BLaER1 treated with 17β-estradiol and CSF1 and Interleukin-3, amounts not matched to agents 10 nM and 100 nM (cell line): ENCODE measurements around the gene KCTD19.

Experiments
- H3K27ac ChIP-seq, 11 experiments: shearing (Covaris generic); formaldehyde crosslinking; 2 replicates each; pipeline ENCODE4 v1.8.1; 2022
- H3K27me3 ChIP-seq, 11 experiments: shearing (Covaris generic); formaldehyde crosslinking; 2 replicates each; pipeline ENCODE4 v1.8.1; 2022
- H3K36me3 ChIP-seq, 11 experiments: shearing (Covaris generic); formaldehyde crosslinking; 2 replicates each; pipeline ENCODE4 v1.8.1; 2022
- H3K4me1 ChIP-seq, 10 experiments: shearing (Covaris generic); formaldehyde crosslinking; 2 replicates each; pipeline ENCODE4 v1.8.1; 2022
- H3K4me2 ChIP-seq, 11 experiments: shearing (Covaris generic); formaldehyde crosslinking; 2 replicates each; pipeline ENCODE4 v1.8.1; 2022
- H3K4me3 ChIP-seq, 10 experiments: shearing (Covaris generic); formaldehyde crosslinking; 2 replicates each; pipeline ENCODE4 v1.8.1; 2022
- H3K9ac ChIP-seq, 11 experiments: shearing (Covaris generic); formaldehyde crosslinking; 2 replicates each; pipeline ENCODE4 v1.8.1; 2022
- H3K9me3 ChIP-seq, 11 experiments: shearing (Covaris generic); formaldehyde crosslinking; replicated peaks in 1 of 11; 2 replicates each; pipeline ENCODE4 v1.8.1; 2022
- H4K20me1 ChIP-seq, 11 experiments: shearing (Covaris generic); formaldehyde crosslinking; 2 replicates each; pipeline ENCODE4 v1.8.1; 2022
- Cebpa-rat ChIP-seq, 11 experiments: shearing (Covaris generic); IDR thresholded peaks; 2 replicates each; pipeline ENCODE4 v1.8.1; 2022

The KCTD19 gene

GRCh38 chr16:67277294-67277998, 49.1 kb downstream of the KCTD19 start:
- Histone ChIP-seq H3K9me3 (no peaks in the 10 kb centered on the region), H3K36me3 (peaks cover 0 to 20% (median 4%) of the 10 kb centered on the region in 11 experiments; a peak in 7 of 22 replicates), H4K20me1 (peaks cover 0 to 10% (median 0%) of the 10 kb centered on the region in 11 experiments; a peak in 1 of 22 replicates), H3K27ac (peak overlapping the region in 7 of 11 experiments; percentile 2 to 77 (median 44); a peak in 7 of 22 replicates), H3K4me1 (peaks cover 16 to 33% (median 24%) of the 10 kb centered on the region in 10 experiments), H3K4me2 (peak overlapping the region; percentile 86 to 99 (median 97)), H3K4me3 (peak overlapping the region in 2 of 10 experiments; percentile 61 to 63; a peak in 3 of 20 replicates), H3K27me3 (peaks cover 0 to 5% (median 0%) of the 10 kb centered on the region in 11 experiments; a peak in 1 of 22 replicates), H3K9ac (peak overlapping the region; percentile 0 to 83 (median 76); a peak in 15 of 22 replicates)
- TF ChIP-seq Cebpa-rat (IDR thresholded peaks at IDR 0.05), result no peak

- no peak for TF ChIP-seq Cebpa-rat (IDR thresholded peaks at IDR 0.05)
- Histone ChIP-seq H3K27ac (no peak overlapping the region), H3K4me2 (no peak overlapping the region), H3K4me3 (no peak overlapping the region), H3K9me3 (no peaks in the 10 kb centered on the region), H4K20me1 (peaks cover 0 to 10% (median 0%) of the 10 kb centered on the region in 11 experiments; a peak in 2 of 22 replicates), H3K9ac (no peak overlapping the region), H3K36me3 (peaks cover 0 to 20% (median 4%) of the 10 kb centered on the region in 11 experiments; a peak in 7 of 22 replicates), H3K4me1 (peaks cover 16 to 33% (median 24%) of the 10 kb centered on the region in 10 experiments), H3K27me3 (peaks cover 0 to 5% (median 0%) of the 10 kb centered on the region in 11 experiments; a peak in 1 of 22 replicates)
Observed at GRCh38 chr16:67275321-67275720, 51.2 kb downstream of the KCTD19 start.

- no peak overlapping the region for H3K27ac ChIP-seq
- no peaks in the 10 kb centered on the region for H3K27me3 ChIP-seq
- H3K4me1 ChIP-seq, result peaks cover 0 to 16% (median 2%) of the 10 kb centered on the region in 10 experiments; a peak in 8 of 20 replicates
- H3K36me3 ChIP-seq, result peaks cover 0 to 9% (median 2%) of the 10 kb centered on the region in 11 experiments; a peak in 5 of 22 replicates
- no peak for TF ChIP-seq Cebpa-rat (IDR thresholded peaks at IDR 0.05)
- H3K4me3 ChIP-seq, result no peak overlapping the region
- H3K4me2 ChIP-seq, result no peak overlapping the region
- H3K9me3 ChIP-seq, result no peaks in the 10 kb centered on the region
- H3K9ac ChIP-seq, result no peak overlapping the region
- H4K20me1 ChIP-seq, result peaks cover 0 to 4% (median 0%) of the 10 kb centered on the region in 11 experiments; a peak in 1 of 22 replicates
Observed at GRCh38 chr16:67271446-67271845, 55.1 kb downstream of the KCTD19 start.

- Histone ChIP-seq H3K27me3 (no peaks in the 10 kb centered on the region), H3K4me1 (peaks cover 0 to 14% (median 4%) of the 10 kb centered on the region in 10 experiments; a peak in 15 of 20 replicates), H4K20me1 (peaks cover 0 to 4% (median 0%) of the 10 kb centered on the region in 11 experiments; a peak in 1 of 22 replicates), H3K9me3 (no peaks in the 10 kb centered on the region), H3K9ac (no peak overlapping the region), H3K27ac (no peak overlapping the region), H3K36me3 (peaks cover 0 to 4% (median 0%) of the 10 kb centered on the region in 11 experiments; a peak in 2 of 22 replicates), H3K4me3 (no peak overlapping the region), H3K4me2 (no peak overlapping the region)
- TF ChIP-seq Cebpa-rat (IDR thresholded peaks at IDR 0.05), result no peak
Observed at GRCh38 chr16:67270931-67271338, 55.6 kb downstream of the KCTD19 start.

- no peaks in the 10 kb centered on the region for H3K27me3 ChIP-seq
- no peak overlapping the region for H3K4me2 ChIP-seq
- peaks cover 0 to 4% (median 0%) of the 10 kb centered on the region in 11 experiments; a peak in 2 of 22 replicates for H4K20me1 ChIP-seq
- H3K4me1 ChIP-seq, result peaks cover 3 to 20% (median 11%) of the 10 kb centered on the region in 10 experiments; a peak in 18 of 20 replicates
- H3K4me3 ChIP-seq, result no peak overlapping the region
- TF ChIP-seq Cebpa-rat (IDR thresholded peaks at IDR 0.05), result no peak
- no peak overlapping the region for H3K9ac ChIP-seq
- no peaks in the 10 kb centered on the region for H3K9me3 ChIP-seq
- no peaks in the 10 kb centered on the region for H3K36me3 ChIP-seq
- H3K27ac ChIP-seq, result no peak overlapping the region
Observed at GRCh38 chr16:67269766-67270165, 56.8 kb downstream of the KCTD19 start.

GRCh38 chr16:67268136-67268579, 58.4 kb downstream of the KCTD19 start:
- Histone ChIP-seq H3K27ac (no peak overlapping the region), H3K4me3 (no peak overlapping the region), H4K20me1 (peaks cover 0 to 4% (median 0%) of the 10 kb centered on the region in 11 experiments; a peak in 2 of 22 replicates), H3K4me1 (peaks cover 12 to 27% (median 17%) of the 10 kb centered on the region in 10 experiments), H3K27me3 (no peaks in the 10 kb centered on the region; a peak in 2 of 22 replicates), H3K4me2 (peak overlapping the region in 3 of 11 experiments; percentile 34 to 50 (median 38); a peak in 3 of 22 replicates), H3K9me3 (no peaks in the 10 kb centered on the region), H3K9ac (no peak overlapping the region), H3K36me3 (no peaks in the 10 kb centered on the region)
- TF ChIP-seq Cebpa-rat (IDR thresholded peaks at IDR 0.05), result no peak

GRCh38 chr16:67265834-67266233, 60.7 kb downstream of the KCTD19 start:
- Histone ChIP-seq H3K36me3 (no peaks in the 10 kb centered on the region), H3K9me3 (no peaks in the 10 kb centered on the region), H3K4me2 (peak overlapping the region in 8 of 11 experiments; percentile 18 to 54 (median 24); a peak in 10 of 22 replicates), H3K4me1 (peaks cover 17 to 30% (median 19%) of the 10 kb centered on the region in 10 experiments), H4K20me1 (no peaks in the 10 kb centered on the region; a peak in 2 of 22 replicates), H3K27ac (no peak overlapping the region), H3K9ac (peak overlapping the region in 1 of 11 experiments; percentile 34; a peak in 1 of 22 replicates), H3K4me3 (no peak overlapping the region), H3K27me3 (no peaks in the 10 kb centered on the region; a peak in 2 of 22 replicates)
- no peak for TF ChIP-seq Cebpa-rat (IDR thresholded peaks at IDR 0.05)

GRCh38 chr16:67264866-67265265, 61.7 kb downstream of the KCTD19 start:
- H3K9ac ChIP-seq, result no peak overlapping the region
- H3K27ac ChIP-seq, result no peak overlapping the region
- H4K20me1 ChIP-seq, result no peaks in the 10 kb centered on the region; a peak in 1 of 22 replicates
- no peaks in the 10 kb centered on the region for H3K36me3 ChIP-seq
- no peak overlapping the region for H3K4me3 ChIP-seq
- peak overlapping the region in 6 of 11 experiments; percentile 28 to 56 (median 36); a peak in 10 of 22 replicates for H3K4me2 ChIP-seq
- H3K9me3 ChIP-seq, result no peaks in the 10 kb centered on the region
- H3K4me1 ChIP-seq, result peaks cover 18 to 33% (median 25%) of the 10 kb centered on the region in 10 experiments
- no peaks in the 10 kb centered on the region; a peak in 2 of 22 replicates for H3K27me3 ChIP-seq
- TF ChIP-seq Cebpa-rat (IDR thresholded peaks at IDR 0.05), result no peak

- Histone ChIP-seq H3K4me1 (peaks cover 18 to 31% (median 25%) of the 10 kb centered on the region in 10 experiments), H3K27ac (no peak overlapping the region), H4K20me1 (no peaks in the 10 kb centered on the region; a peak in 1 of 22 replicates), H3K4me2 (peak overlapping the region in 8 of 11 experiments; percentile 28 to 56 (median 36); a peak in 16 of 22 replicates), H3K4me3 (no peak overlapping the region), H3K36me3 (no peaks in the 10 kb centered on the region), H3K9me3 (no peaks in the 10 kb centered on the region), H3K27me3 (no peaks in the 10 kb centered on the region; a peak in 2 of 22 replicates), H3K9ac (0 out of 22 replicates have a peak overlapping the region, but pooled peaks of 1 of the 11 experiments have one; percentile 8)
- TF ChIP-seq Cebpa-rat (IDR thresholded peaks at IDR 0.05), result no peak
Observed at GRCh38 chr16:67264277-67264676, 62.3 kb downstream of the KCTD19 start.
